GM18873 (cell line): Measurements from ENCODE around the gene NELL1.

Experiments
- ATAC-seq: cut with Tn5 transposase; IDR thresholded peaks from one replicate; pipeline ENCODE4 v1.9.1; 2021; ENCODE audit warnings: mild to moderate bottlenecking, moderate library complexity, moderate number of reproducible peaks; ENCODE audit not compliant: unreplicated experiment, low FRiP score

The NELL1 gene

GRCh38 chr11:20934516-20934915 is 265.1 kb downstream of the NELL1 start:
- ATAC-seq: no peak

DNA sequence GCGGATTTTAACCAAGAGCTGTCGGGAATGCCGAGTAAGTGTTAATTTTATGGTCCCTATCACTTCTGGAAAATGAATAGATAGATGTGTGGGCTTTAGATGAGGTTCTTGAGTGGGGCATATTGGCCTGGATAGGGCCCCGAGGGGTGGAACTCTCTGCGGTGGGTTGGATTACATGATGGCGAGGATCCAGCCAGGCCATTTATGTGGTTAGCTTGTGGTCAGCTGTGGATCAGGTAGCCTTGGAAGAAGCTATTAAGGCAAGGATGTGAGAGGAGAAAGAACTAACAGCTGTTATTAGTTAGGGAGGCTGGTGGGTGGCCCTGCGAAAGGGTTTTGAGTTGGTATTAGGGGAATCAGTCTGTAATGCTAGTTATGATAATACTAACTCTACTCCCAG is 268.4 kb downstream of the NELL1 start:
- ATAC-seq: no peak

GRCh38 chr11:20949585-20949984 is 280.2 kb downstream of the NELL1 start:
- ATAC-seq: no peak

DNA sequence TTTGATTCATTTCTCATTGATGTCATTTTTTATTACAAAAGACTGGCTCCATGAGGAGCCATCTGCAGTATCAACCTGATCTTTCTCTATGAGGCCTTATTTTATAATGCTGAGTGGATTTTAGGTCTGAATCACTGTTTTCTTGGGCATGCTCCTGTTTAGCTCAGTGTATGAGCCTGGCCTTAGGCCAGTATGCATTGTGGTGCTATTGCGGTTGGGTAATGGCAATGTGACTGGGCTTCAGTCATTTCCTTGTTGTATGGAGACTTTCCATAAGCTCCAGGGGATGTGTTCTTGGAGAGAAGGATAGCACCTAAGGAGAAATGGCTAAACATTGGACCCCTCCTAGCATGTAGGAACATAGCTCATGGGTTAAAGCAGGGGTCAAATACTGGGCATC is 293.2 kb downstream of the NELL1 start:
- ATAC-seq: no peak

GRCh38 chr11:20963596-20963995 is 294.2 kb downstream of the NELL1 start:
- no peak for ATAC-seq

- no peak for ATAC-seq
Observed at GRCh38 chr11:20964985-20965384, 295.6 kb downstream of the NELL1 start.

DNA sequence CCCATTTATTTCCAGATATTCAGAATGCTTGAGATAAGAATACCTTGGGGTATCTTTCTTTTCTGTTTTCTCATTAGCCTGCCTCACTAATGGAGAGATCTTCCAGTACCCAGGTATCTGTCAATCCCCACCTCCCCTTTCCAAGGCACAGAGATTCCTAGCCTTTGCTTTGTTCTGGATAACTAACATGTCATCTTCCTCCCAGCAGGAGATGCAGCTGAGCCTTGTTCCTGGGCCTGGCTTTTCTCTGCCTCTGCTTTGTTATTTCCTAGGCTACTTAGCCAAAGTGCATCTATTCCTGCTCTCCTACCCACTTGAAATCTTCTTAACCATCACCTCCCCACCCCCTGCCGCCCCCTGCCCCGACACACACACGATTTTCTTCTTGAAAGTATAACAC is 297.1 kb downstream of the NELL1 start:
- ATAC-seq: no peak

DNA sequence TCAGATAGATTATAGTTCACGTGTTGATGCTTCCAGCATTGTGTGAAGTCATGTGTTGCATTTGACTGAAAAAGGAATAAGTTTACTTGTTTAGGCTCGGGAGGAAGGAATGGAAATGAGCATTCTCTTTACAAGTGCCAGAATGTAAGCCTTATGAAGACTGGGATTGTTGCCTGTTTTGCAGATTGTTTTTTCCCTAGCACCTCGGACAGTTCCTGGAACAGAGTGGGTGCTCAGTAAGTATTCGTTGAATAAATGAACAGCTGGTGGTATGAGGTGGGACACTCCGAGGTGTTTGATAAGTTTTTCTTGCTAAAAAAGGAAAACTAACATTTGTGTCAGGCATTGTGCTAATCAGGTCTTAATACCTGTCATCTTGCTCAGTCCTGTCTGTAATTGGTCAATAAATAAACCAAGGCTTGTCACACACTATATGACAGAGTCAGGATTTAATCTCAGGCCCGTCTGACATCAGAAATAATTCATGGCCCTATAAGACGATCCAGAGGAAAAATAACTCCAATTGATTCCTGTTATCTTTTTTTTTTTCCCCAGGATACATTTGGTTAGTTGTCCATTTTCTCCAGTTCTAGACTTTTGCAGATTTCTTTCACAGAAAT is 304.7 kb downstream of the NELL1 start:
- no peak for ATAC-seq

DNA sequence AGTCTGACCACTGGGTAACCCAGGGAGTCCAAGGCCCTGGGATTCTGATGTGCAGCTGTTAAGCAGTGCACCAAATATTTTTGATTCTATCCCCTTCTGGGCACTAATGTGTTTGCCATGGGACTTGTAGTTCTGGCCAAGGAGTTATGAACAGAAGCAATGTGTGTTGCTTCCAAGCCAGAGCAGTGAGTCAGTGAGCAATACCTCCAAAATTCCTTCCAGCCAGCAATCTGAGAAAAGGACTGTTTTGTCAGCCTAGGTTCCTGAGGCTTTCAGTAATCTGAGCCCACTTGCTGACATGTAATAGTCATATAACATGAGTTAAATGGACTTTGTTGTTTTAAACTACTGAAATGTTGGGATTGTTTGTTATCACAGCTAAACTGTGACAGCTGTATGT is 311.4 kb downstream of the NELL1 start:
- ATAC-seq: no peak

DNA sequence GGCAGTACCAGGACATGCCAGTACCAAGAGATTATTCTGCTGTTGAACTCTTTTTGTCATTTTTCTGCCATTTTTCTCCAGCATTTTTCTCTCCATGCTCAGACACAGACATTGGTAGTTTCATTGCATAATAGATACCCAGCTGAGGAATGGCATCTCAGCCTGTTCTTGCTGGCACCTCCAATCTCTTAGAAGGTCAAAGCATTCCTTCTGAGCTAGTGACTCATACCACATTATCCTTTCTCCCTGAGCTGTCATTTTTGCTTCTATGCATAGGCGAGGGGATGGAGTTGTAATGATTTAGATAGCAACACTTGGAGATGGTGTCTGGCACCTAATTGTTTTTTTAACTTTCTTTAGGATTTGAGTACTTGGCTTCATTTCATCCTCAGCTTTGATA is 321.1 kb downstream of the NELL1 start:
- ATAC-seq: no peak

GRCh38 chr11:20991471-20991870 is 322.1 kb downstream of the NELL1 start:
- no peak for ATAC-seq

DNA sequence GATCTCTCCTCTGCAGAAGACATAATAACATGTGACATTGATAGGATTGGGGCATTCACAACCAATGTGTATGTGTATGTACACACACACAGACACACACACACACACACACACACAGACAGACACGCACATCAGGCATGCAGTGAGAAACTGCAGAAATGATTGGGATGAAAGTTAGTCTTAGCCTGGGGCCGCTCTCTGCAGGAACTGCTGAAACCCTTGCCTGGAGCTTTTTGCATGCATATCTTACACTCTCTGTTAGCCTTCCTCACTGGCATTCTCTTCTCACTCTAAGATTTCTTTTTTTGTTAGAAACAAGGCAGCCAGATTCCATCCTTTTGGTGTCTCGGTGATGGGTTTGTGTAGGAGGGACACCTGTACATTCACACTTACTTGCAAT is 337.9 kb downstream of the NELL1 start:
- no peak for ATAC-seq

DNA sequence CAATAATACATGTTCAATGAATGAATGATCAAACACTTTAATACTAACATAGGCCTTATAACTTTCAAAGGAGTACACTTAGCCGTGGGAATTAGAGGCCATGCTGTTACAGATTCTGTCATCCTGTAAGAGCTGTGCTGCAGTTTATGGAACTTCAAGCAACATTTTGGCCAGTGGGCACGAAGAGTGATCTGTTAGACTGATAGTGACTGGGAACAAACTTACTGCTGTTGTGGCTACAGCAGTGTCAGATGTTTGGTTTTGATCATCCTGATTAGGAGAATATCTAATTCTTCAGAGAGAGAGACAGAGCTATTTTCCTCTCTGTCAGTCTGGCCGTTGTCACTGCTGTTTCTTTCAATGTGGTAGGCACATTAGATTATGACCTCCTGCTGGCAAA is 348.9 kb downstream of the NELL1 start:
- ATAC-seq: no peak

DNA sequence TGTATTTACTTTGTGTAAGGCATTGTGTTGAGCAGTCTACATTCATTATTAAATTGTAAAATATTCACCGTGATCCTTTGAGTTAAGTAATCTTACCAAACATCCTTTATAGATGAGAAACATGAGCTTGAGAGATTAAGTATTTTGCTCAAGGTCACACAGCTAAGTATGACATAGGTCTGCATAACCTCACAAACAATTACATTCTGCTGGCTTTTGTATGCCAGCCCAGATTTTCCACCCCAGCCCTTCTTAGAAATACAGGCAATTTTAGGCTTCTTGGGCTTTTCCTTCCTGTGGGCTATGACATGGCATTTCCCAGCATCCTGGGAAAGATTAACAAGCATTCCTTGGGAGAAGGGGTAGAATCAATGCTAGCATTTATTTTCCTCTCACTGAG is 357.3 kb downstream of the NELL1 start:
- ATAC-seq: no peak

DNA sequence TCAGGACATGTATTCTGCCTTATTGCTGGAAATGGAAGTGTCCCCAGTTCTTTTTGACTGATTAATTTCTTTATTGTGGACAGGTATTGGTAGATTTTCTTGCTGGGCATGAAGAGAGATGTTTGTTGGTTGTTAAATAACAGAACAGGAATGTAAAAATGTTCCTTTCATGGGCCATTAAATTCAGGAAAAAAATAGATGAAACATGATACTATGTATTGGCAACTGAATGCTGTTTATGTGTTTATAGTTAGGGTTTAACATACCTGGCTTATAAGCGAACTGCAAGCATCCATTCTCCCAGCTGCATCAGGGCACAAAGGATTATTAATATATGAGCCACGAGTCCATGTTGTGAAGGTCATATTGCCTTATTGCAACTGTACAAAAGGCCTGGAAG is 368.5 kb downstream of the NELL1 start:
- no peak for ATAC-seq

DNA sequence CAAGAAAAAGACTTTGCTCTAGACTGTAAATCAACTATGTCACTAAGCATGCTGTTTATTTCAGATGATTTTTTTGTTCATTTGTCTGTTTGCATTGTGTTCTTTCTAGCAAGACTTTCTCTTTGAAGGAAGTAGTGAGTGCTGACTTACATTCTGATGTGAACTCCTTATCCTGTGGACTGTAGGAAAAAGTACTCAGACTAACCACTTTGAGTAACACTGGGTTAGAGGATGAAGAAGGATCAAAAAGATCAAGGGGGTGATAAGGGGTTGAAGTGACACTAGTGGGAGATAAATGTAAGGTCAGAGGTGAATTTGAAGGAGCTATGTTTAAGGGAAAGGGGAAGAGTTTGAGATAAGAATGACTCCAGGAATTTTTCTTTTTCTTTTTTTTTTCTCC is 369.4 kb downstream of the NELL1 start:
- no peak for ATAC-seq

DNA sequence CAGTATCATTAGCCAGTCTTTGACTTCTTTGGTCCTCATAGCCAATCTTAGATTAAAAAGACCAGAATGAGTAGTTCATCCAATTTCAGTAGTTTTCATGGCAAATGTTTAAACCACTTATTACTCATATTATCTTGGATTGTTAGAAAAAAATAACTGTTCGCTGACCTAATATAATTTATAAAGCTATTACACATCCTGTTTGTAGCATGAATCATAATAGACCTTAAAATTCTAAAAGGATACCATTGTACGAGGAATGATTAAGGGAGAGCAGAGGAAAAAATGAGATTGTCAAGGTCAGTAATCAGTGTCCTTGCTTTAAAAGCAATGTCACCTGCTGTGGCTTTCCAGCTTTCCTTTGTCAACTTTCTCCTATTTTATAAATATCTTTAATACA is 371.2 kb downstream of the NELL1 start:
- ATAC-seq: no peak

DNA sequence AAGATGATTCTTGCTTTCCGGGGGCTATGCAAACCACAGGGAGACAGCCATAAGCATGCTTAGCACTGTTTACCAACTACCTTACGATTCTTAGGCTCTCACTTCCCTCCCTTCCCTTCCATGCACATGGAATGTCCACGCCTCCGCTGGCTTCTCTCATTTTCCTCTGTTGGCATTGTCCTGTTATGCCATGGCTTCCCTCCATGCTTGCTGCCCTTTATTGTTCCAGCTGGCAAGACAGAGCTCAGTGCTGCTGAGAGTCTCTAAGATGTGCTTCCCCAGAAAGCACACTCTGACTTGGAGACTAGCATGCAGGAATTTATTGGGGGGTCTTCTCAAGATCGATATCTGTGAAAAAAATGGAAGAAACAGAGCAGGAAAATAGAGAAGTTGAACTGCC is 379.2 kb downstream of the NELL1 start:
- ATAC-seq: no peak

DNA sequence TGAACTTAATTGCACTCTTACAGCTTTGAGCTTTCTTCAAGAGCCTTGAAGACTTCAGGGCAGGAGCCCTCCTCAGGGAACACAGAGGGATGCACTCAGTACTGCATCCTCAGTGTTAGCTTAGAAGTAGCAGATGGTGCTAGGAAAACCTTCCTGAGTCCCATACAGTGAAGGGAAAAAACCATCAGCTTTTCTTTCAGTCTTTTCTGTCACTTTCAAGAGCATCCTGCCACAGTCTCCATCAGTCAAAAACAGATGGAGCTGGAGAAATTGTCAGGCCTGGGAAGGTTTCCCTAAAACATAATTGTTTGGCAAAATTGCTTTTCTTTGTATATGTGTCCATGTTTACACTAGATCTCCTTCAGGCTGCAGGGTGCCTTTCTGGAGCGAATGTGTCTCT is 384.1 kb downstream of the NELL1 start:
- ATAC-seq: no peak

GRCh38 chr11:21056644-21057043 is 387.3 kb downstream of the NELL1 start:
- no peak for ATAC-seq

DNA sequence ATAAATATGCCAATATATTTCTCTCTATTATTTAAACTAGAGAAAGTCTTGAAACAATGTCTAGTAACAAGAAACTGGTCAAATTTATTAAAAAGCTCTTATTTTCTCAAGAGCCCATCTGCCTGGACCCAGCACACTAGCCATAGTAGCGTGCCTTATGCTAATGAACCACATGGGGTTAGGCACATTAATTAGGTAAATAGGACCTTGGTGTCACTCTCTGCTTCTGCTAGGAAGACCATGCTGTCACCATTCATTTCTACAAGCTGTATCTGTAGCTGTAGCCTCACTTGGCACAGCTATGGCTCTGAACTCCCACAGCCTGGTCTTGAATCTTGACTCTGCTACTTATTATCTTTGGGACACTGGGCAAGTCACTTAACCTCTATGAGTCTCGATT is 390.5 kb downstream of the NELL1 start:
- ATAC-seq: no peak

GRCh38 chr11:21066030-21066429 is 396.6 kb downstream of the NELL1 start:
- no peak for ATAC-seq

GRCh38 chr11:21068886-21069285 is 399.5 kb downstream of the NELL1 start:
- ATAC-seq: no peak
